CD4-positive, alpha-beta T cell treated with Interleukin-21 for 1 hour (primary cell): ENCODE data around the gene PPP2R2C.

Experiments used
- DNase-seq: peaks from one replicate; pipeline ENCODE4 v3.0.0-alpha.2; 2020

PPP2R2C gene

GRCh38 chr4:6394671-6395081 lies 77.7 kb downstream of the PPP2R2C start:
- DNase-seq: no peak

GRCh38 chr4:6393544-6394475 lies 78.6 kb downstream of the PPP2R2C start:
- DNase-seq: no peak

GRCh38 chr4:6393066-6393465 lies 79.3 kb downstream of the PPP2R2C start:
- DNase-seq: no peak

GRCh38 chr4:6392407-6392806 lies 80.0 kb downstream of the PPP2R2C start:
- no peak for DNase-seq

- DNase-seq: no peak
These were observed 80.6 kb downstream of the PPP2R2C start for GRCh38 chr4:6391852-6392188.

- no peak for DNase-seq
These were observed 81.1 kb downstream of the PPP2R2C start for GRCh38 chr4:6391186-6391851.

- DNase-seq: no peak
These were observed 82.1 kb downstream of the PPP2R2C start for GRCh38 chr4:6390356-6390755.

- DNase-seq: no peak
These were observed 83.1 kb downstream of the PPP2R2C start for GRCh38 chr4:6389142-6389825.

GRCh38 chr4:6388713-6389112 lies 83.7 kb downstream of the PPP2R2C start:
- DNase-seq: no peak

GRCh38 chr4:6387946-6388345 lies 84.5 kb downstream of the PPP2R2C start:
- DNase-seq: no peak

- no peak for DNase-seq
These were observed 86.3 kb downstream of the PPP2R2C start for GRCh38 chr4:6386091-6386490.

GRCh38 chr4:6385288-6385687 lies 87.1 kb downstream of the PPP2R2C start:
- DNase-seq: no peak

- no peak for DNase-seq
These were observed 87.9 kb downstream of the PPP2R2C start for GRCh38 chr4:6384541-6384940.

- DNase-seq: no peak
These were observed 88.5 kb downstream of the PPP2R2C start for GRCh38 chr4:6383929-6384328.

GRCh38 chr4:6383009-6383404 lies 89.4 kb downstream of the PPP2R2C start:
- DNase-seq: no peak

GRCh38 chr4:6381571-6382123 lies 90.8 kb downstream of the PPP2R2C start:
- DNase-seq: no peak

GRCh38 chr4:6380746-6381410 lies 91.5 kb downstream of the PPP2R2C start:
- DNase-seq: no peak

- DNase-seq: no peak
These were observed 92.4 kb downstream of the PPP2R2C start for GRCh38 chr4:6379767-6380745.

GRCh38 chr4:6378493-6379445 lies 93.6 kb downstream of the PPP2R2C start:
- no peak for DNase-seq
